ENCODE data around the gene NOL4L.

- no peak for TF ChIP-seq CTCF (conservative IDR thresholded peaks at IDR 0.05)
- no peak for TF ChIP-seq EZH2 (IDR thresholded peaks at IDR 0.05; ENCODE audit: low read depth)
These were observed 47.2 kb downstream of the NOL4L start for GRCh38 chr20:32537657-32538525.
